Activated CD8-positive, alpha-beta T cell treated with anti-CD3 and anti-CD28 coated beads for 36 hours (primary cell): ENCODE data around the gene WBP1L. TPM values are rescaled to one million over a fixed set of nuclear protein-coding genes. Genes with fewer than 3 reads are reported as not detected.

Source experiments
- ATAC-seq: fragments of 200-7000 bp; cut with Tn5 transposase; one replicate; pipeline ENCODE4 v1.10.0; 2021; ENCODE audit warnings: mild to moderate bottlenecking, moderate library complexity
- CTCF ChIA-PET: fragments of 350-600 bp; sonication (Branson Sonifier 250); formaldehyde crosslinking; loops from one replicate; lab custom pipeline; 2021; ENCODE audit warnings: antibody characterized with exemption; lab: Charles Lee
- POLR2A ChIA-PET: fragments of 350-600 bp; sonication (Branson Sonifier 250); formaldehyde crosslinking; loops from one replicate; lab custom pipeline; 2021; ENCODE audit warnings: antibody characterized with exemption; lab: Charles Lee
- DNase-seq: peaks from one replicate; pipeline ENCODE4 v3.0.0-alpha.2; 2020
- H3K27ac Mint-ChIP-seq: one replicate; pipeline ENCODE4 v1.8.0; 2021; ENCODE audit warnings: mild to moderate bottlenecking, mixed read lengths
- H3K27me3 Mint-ChIP-seq: one replicate; pipeline ENCODE4 v1.8.0; 2021; ENCODE audit warnings: mixed read lengths
- H3K36me3 Mint-ChIP-seq: one replicate; pipeline ENCODE4 v1.8.0; 2021; ENCODE audit warnings: low read depth, mixed read lengths
- H3K4me1 Mint-ChIP-seq: one replicate; pipeline ENCODE4 v1.8.0; 2021; ENCODE audit warnings: low read depth, mixed read lengths
- H3K4me3 Mint-ChIP-seq: one replicate; pipeline ENCODE4 v1.8.0; 2021; ENCODE audit warnings: mild to moderate bottlenecking, moderate library complexity, mixed read lengths
- H3K9me3 Mint-ChIP-seq: one replicate; pipeline ENCODE4 v1.8.0; 2021; ENCODE audit warnings: mixed read lengths
- intact Hi-C: fragments of 100-400 bp; cut with micrococcal nuclease; formaldehyde crosslinking; loops from one replicate; pipeline ENCODE4 v1.10.0; 2022
- total RNA-seq, 2 experiments: library from RNA; stranded (reverse); gene quantifications; one replicate each; pipeline ENCODE4 v1.2.3, GENCODE V29; 2021
- TF ChIP-seq, protein P1 (sequence below): fragments of 200-600 bp; IDR thresholded peaks from one replicate; pipeline ENCODE4 v1.8.0; 2022; ENCODE audit warnings: antibody characterized with exemption, mild to moderate bottlenecking

The WBP1L gene
- total RNA-seq, 2 experiments from 2014 or later: 11.4 to 12.7 TPM

- POLR2A ChIA-PET: no interaction called here
- no peaks in the 10 kb centered on the region for H3K9me3 Mint-ChIP-seq
- H3K27me3 Mint-ChIP-seq: no peaks in the 10 kb centered on the region
- no peak overlapping the region for H3K4me3 Mint-ChIP-seq
- no peak for DNase-seq
- ATAC-seq: no peak
- intact Hi-C loops: no loop called here
- H3K36me3 Mint-ChIP-seq: peaks cover 14% of the 10 kb centered on the region
- CTCF ChIA-PET: interaction anchor here (1.1 to 4.2 kb wide), 2 partner anchors 17 to 50 kb away, joined by 4 to 24 read pairs; no protein-coding TSS in a partner anchor
- no peak overlapping the region for H3K27ac Mint-ChIP-seq
- H3K4me1 Mint-ChIP-seq: peaks cover 55% of the 10 kb centered on the region
- TF ChIP-seq, protein P1, sequence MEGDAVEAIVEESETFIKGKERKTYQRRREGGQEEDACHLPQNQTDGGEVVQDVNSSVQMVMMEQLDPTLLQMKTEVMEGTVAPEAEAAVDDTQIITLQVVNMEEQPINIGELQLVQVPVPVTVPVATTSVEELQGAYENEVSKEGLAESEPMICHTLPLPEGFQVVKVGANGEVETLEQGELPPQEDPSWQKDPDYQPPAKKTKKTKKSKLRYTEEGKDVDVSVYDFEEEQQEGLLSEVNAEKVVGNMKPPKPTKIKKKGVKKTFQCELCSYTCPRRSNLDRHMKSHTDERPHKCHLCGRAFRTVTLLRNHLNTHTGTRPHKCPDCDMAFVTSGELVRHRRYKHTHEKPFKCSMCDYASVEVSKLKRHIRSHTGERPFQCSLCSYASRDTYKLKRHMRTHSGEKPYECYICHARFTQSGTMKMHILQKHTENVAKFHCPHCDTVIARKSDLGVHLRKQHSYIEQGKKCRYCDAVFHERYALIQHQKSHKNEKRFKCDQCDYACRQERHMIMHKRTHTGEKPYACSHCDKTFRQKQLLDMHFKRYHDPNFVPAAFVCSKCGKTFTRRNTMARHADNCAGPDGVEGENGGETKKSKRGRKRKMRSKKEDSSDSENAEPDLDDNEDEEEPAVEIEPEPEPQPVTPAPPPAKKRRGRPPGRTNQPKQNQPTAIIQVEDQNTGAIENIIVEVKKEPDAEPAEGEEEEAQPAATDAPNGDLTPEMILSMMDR: no peak
These were observed 26.3 kb downstream of the WBP1L start for GRCh38 chr10:102770108-102770482.

- Mint-ChIP-seq H3K4me1 (peaks cover 57% of the 10 kb centered on the region), H3K9me3 (no peaks in the 10 kb centered on the region), H3K27ac (no peak overlapping the region), H3K36me3 (peaks cover 7% of the 10 kb centered on the region), H3K27me3 (no peaks in the 10 kb centered on the region), H3K4me3 (no peak overlapping the region)
- TF ChIP-seq, protein P1: no peak
- intact Hi-C loops: no loop called here
- CTCF ChIA-PET: interaction anchor here (1.1 to 4.2 kb wide), 2 partner anchors 17 to 51 kb away, joined by 4 to 24 read pairs; no protein-coding TSS in a partner anchor
- no peak for ATAC-seq
- no peak for DNase-seq
- POLR2A ChIA-PET: no interaction called here
These were observed 27.0 kb downstream of the WBP1L start for GRCh38 chr10:102770792-102771191.

GRCh38 chr10:102773320-102773719, 29.6 kb downstream of the WBP1L start:
- H3K9me3 Mint-ChIP-seq: no peaks in the 10 kb centered on the region
- DNase-seq (no peak), ATAC-seq (no peak)
- peaks cover 7% of the 10 kb centered on the region for H3K36me3 Mint-ChIP-seq
- POLR2A ChIA-PET: interaction anchor here (1.0 kb wide), 1 partner anchor 156 kb away, joined by 4 read pairs; no protein-coding TSS in a partner anchor
- TF ChIP-seq, protein P1: no peak
- no peak overlapping the region for H3K27ac Mint-ChIP-seq
- peaks cover 64% of the 10 kb centered on the region for H3K4me1 Mint-ChIP-seq
- intact Hi-C loops: no loop called here
- CTCF ChIA-PET: interaction anchor here (2.3 to 4.2 kb wide), 2 partner anchors 15 to 20 kb away, joined by 5 to 24 read pairs; no protein-coding TSS in a partner anchor
- no peaks in the 10 kb centered on the region for H3K27me3 Mint-ChIP-seq
- H3K4me3 Mint-ChIP-seq: no peak overlapping the region

- ChIA-PET POLR2A (interaction anchor here (1.0 to 1.2 kb wide), 3 partner anchors 13 to 155 kb away, joined by 3 to 5 read pairs (median 4); no protein-coding TSS in a partner anchor), CTCF (interaction anchor here (1.2 to 2.3 kb wide), 2 partner anchors 15 to 21 kb away, joined by 5 to 9 read pairs; no protein-coding TSS in a partner anchor)
- H3K9me3 Mint-ChIP-seq: no peaks in the 10 kb centered on the region
- H3K27ac Mint-ChIP-seq: peak overlapping the region; percentile 27
- ATAC-seq (peak; percentile 34), DNase-seq (peak; percentile 43)
- peaks cover 7% of the 10 kb centered on the region for H3K36me3 Mint-ChIP-seq
- H3K4me3 Mint-ChIP-seq: no peak overlapping the region
- intact Hi-C loops: no loop called here
- no peaks in the 10 kb centered on the region for H3K27me3 Mint-ChIP-seq
- peaks cover 66% of the 10 kb centered on the region for H3K4me1 Mint-ChIP-seq
- TF ChIP-seq, protein P1: no peak
These were observed 30.2 kb downstream of the WBP1L start for GRCh38 chr10:102773986-102774385.

DNA sequence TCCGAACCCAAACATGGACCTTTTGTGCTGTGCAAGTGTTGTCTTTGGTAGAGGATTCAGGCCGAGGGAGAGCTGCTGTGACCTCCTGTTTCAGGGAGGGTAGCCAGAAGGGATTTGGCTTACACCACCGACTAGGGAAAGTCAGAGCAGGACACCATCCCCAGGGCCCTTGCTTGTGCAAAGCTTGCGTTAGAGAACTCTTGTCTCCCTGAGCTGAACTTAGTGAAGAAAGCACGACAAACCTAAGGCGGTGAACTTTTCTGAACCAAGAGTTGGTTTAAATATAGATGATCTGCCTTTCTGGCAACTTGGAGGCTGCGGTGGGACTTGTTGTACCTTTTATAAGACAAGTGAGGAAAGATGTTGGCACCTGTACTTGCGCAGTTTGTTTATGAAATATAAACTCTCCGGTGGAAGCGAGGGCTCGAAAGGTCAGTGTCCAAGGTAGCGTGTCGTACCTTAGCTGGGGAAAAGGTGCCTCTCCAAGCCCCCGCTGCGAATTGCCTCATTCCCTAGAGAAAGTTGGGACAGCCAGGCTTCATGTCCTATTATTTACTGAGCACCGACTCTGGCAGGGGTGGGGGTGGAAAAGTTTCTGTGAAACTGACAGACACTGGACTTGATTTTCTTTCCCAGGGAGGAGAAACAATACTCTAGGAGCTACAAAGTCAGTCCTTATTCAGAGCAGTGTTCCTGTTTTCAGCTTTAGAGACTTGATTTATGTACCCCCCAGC, 31.6 kb downstream of the WBP1L start:
- ATAC-seq: no peak
- no peak overlapping the region for H3K4me3 Mint-ChIP-seq

More for the DNA sequence above, 31.6 kb downstream of the WBP1L start:
- TF ChIP-seq, protein P1: no peak
- Mint-ChIP-seq H3K27me3 (no peaks in the 10 kb centered on the region), H3K9me3 (no peaks in the 10 kb centered on the region), H3K36me3 (peaks cover 9% of the 10 kb centered on the region), H3K27ac (no peak overlapping the region), H3K4me1 (peaks cover 61% of the 10 kb centered on the region)
- CTCF ChIA-PET: interaction anchor here (0.9 to 3.2 kb wide), 9 partner anchors 8 to 126 kb away, joined by 3 to 13 read pairs (median 4); no protein-coding TSS in a partner anchor
- POLR2A ChIA-PET: interaction anchor here (0.9 to 1.8 kb wide), 7 partner anchors 12 to 31 kb away, joined by 3 to 5 read pairs (median 4); no protein-coding TSS in a partner anchor
- intact Hi-C loops: no loop called here
- no peak for DNase-seq
